ENCODE results near the gene MFNG.

MFNG gene

GRCh38 chr22:37442135-37442534 is 44.0 kb downstream of the MFNG start:
- Histone ChIP-seq H3K9ac (ENCODE audit: low read depth, low read length, poor library complexity, severe bottlenecking) (no peak overlapping the region), H3F3A (ENCODE audit: low read depth) (no peaks in the 10 kb centered on the region), H3K79me2 (ENCODE audit: insufficient read depth, low read length) (no peaks in the 10 kb centered on the region), H3K36me3 (ENCODE audit: insufficient read depth, low read length) (no peaks in the 10 kb centered on the region), H2AFZ (ENCODE audit: low read length) (no peak overlapping the region), H3K4me1 (ENCODE audit: insufficient read depth, low read length, poor library complexity, severe bottlenecking) (no peaks in the 10 kb centered on the region), H4K20me1 (ENCODE audit: insufficient read depth, low read length, poor library complexity, severe bottlenecking) (no peaks in the 10 kb centered on the region), H3K4me2 (ENCODE audit: low read depth, low read length, poor library complexity, severe bottlenecking) (no peak overlapping the region), H3K4me3 (ENCODE audit: low read length, poor library complexity, severe bottlenecking) (no peak overlapping the region), H3K9me2 (replicated peaks; ENCODE audit: low read depth, low read length) (no peaks in the 10 kb centered on the region), H3K27me3 (ENCODE audit: insufficient read depth, low read length, poor library complexity, severe bottlenecking) (no peaks in the 10 kb centered on the region), H3K9me3 (ENCODE audit: insufficient read depth, low read depth, low read length) (no peaks in the 10 kb centered on the region)
- TF ChIP-seq CTCF (conservative IDR thresholded peaks at IDR 0.05; ENCODE audit: low read length) (no peak), EZH2phosphoT487 (IDR thresholded peaks at IDR 0.05; ENCODE audit: borderline replicate concordance) (no peak)

GRCh38 chr22:37440875-37441274 is 45.3 kb downstream of the MFNG start:
- Histone ChIP-seq H3K79me2 (ENCODE audit: insufficient read depth, low read length) (no peaks in the 10 kb centered on the region), H3K4me2 (ENCODE audit: low read depth, low read length, poor library complexity, severe bottlenecking) (no peak overlapping the region), H3K4me3 (ENCODE audit: low read length, poor library complexity, severe bottlenecking) (no peak overlapping the region), H2AFZ (ENCODE audit: low read length) (no peak overlapping the region), H3K9ac (ENCODE audit: low read depth, low read length, poor library complexity, severe bottlenecking) (no peak overlapping the region), H3K4me1 (ENCODE audit: insufficient read depth, low read length, poor library complexity, severe bottlenecking) (no peaks in the 10 kb centered on the region), H3K9me3 (ENCODE audit: insufficient read depth, low read depth, low read length) (no peaks in the 10 kb centered on the region), H4K20me1 (ENCODE audit: insufficient read depth, low read length, poor library complexity, severe bottlenecking) (no peaks in the 10 kb centered on the region), H3F3A (ENCODE audit: low read depth) (no peaks in the 10 kb centered on the region), H3K36me3 (ENCODE audit: insufficient read depth, low read length) (no peaks in the 10 kb centered on the region), H3K9me2 (replicated peaks; ENCODE audit: low read depth, low read length) (no peaks in the 10 kb centered on the region), H3K27me3 (ENCODE audit: insufficient read depth, low read length, poor library complexity, severe bottlenecking) (no peaks in the 10 kb centered on the region)
- TF ChIP-seq CTCF (conservative IDR thresholded peaks at IDR 0.05; ENCODE audit: low read length): no peak
- no peak for TF ChIP-seq EZH2phosphoT487 (IDR thresholded peaks at IDR 0.05; ENCODE audit: borderline replicate concordance)

DNA sequence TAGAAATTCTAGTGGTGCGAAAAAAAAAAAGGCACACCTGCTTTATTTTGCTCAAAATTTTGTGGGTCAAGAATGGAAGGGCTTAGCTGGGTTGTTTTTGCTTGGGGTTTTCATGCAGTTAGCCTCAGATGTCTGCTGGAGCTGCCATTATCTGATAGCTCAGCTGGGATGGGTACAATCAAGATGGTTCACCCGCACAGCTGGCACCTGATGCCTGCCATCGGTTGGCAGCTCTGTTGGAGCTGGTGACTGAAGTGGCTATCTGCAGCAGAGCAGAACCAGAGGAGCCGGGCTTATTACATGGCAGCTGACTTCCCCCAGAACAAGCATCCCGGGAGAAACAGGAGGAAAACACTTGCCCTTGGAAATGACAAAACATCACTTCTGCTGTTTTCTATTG is 46.8 kb downstream of the MFNG start:
- Histone ChIP-seq H3K9me2 (replicated peaks; ENCODE audit: low read depth, low read length) (no peaks in the 10 kb centered on the region), H3K27me3 (ENCODE audit: insufficient read depth, low read length, poor library complexity, severe bottlenecking) (no peaks in the 10 kb centered on the region), H4K20me1 (ENCODE audit: insufficient read depth, low read length, poor library complexity, severe bottlenecking) (no peaks in the 10 kb centered on the region), H3K9ac (ENCODE audit: low read depth, low read length, poor library complexity, severe bottlenecking) (no peak overlapping the region), H3K4me3 (ENCODE audit: low read length, poor library complexity, severe bottlenecking) (no peak overlapping the region), H3K4me1 (ENCODE audit: insufficient read depth, low read length, poor library complexity, severe bottlenecking) (no peaks in the 10 kb centered on the region), H3K79me2 (ENCODE audit: insufficient read depth, low read length) (no peaks in the 10 kb centered on the region), H3K9me3 (ENCODE audit: insufficient read depth, low read depth, low read length) (no peaks in the 10 kb centered on the region), H3K4me2 (ENCODE audit: low read depth, low read length, poor library complexity, severe bottlenecking) (no peak overlapping the region), H3F3A (ENCODE audit: low read depth) (no peaks in the 10 kb centered on the region), H2AFZ (ENCODE audit: low read length) (no peak overlapping the region), H3K36me3 (ENCODE audit: insufficient read depth, low read length) (no peaks in the 10 kb centered on the region)
- TF ChIP-seq EZH2phosphoT487 (IDR thresholded peaks at IDR 0.05; ENCODE audit: borderline replicate concordance): no peak
- no peak for TF ChIP-seq CTCF (conservative IDR thresholded peaks at IDR 0.05; ENCODE audit: low read length)

Measured in Loucy (cell line).